ENCODE data around the gene HRG. TPM values are rescaled to one million over a fixed set of nuclear protein-coding genes. Genes with fewer than 3 reads are reported as not detected.

The HRG gene
- total RNA-seq, 1 experiment from 2014 or later: not detected

DNA sequence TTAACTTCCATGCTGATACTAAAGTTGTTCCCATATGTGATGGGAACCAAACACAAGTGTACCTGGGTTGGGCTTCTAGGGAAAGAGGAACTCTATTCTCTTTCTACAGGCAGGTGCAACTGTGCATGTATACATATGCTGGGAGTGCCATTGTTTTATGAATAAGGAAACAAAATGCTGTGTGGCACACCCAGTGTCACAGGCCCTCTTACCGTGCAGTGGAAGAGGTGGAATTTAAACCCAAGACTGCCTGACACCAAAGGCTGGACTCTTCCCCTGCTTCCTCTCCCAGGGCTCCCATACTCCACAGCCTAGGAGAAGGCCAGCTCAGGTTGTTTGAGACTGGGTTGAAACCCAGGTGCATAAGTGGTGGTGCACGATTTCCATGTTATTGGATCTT, 27.6 kb upstream of the HRG start:
- POLR2A ChIA-PET (ENCODE audit: low non-redundant PET): no interaction called here
- CTCF ChIA-PET: no interaction called here
- BruUV-seq (replicated peaks): no TSS peak

DNA sequence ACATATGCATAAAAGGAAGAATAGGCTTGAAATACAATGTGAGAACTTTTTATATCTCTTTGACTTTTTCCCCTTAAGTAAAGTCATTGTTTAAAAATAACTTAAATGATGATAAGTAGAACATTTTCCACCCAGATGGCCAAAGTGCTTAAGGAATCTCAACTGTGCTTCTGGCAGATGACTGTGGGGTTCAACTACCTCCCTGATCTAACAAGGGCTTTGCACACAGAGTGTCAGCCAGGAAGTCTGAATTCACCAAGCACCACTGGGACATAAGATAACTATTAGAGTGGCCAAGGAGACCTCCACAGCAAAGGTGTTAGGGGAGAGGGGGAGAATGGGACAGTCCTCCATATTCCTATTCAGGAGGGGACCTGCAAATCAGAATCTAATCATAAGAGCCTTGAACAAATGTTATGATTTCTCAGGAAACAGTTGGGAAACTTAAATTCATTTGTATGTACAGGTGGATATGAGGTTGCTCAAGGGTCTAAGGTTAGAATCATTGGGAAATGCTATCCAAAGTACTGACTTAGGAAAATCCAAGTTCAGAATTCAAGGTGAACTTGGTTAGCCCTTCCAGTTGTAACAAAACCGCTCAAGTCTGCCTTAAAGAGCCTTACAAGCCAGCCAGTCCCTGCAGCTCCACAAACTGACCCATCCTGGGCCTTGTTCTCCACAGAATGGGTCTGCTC, 25.9 kb upstream of the HRG start, which contains the start of gene FETUB:
TSS of gene FETUB (plus strand) at position 622 of the 695 bp plus-strand sequence. CDS start at position 684, 62 bp downstream.
- no peaks in the 10 kb centered on the region for H3K27me3 ChIP-seq (replicated peaks; ENCODE audit: insufficient read depth, low read depth, low read length, poor library complexity)
- H3K4me3 ChIP-seq (ENCODE audit: low read depth, low read length, poor library complexity, severe bottlenecking): no peak within 1 kb of the TSS
- H3K27ac ChIP-seq (ENCODE audit: low read depth, low read length, poor library complexity, severe bottlenecking): no peak within 1 kb of the TSS
- ChIA-PET POLR2A (ENCODE audit: low non-redundant PET) (no interaction called here), CTCF (no interaction called here)
- no peak for DNase-seq (ENCODE audit: low spot score)
- H3K4me1 ChIP-seq (ENCODE audit: insufficient read depth, low read length, poor library complexity, severe bottlenecking): no peaks in the 10 kb centered on the region
- H3K9me3 ChIP-seq (ENCODE audit: low read depth, low read length, poor library complexity, severe bottlenecking): no peaks in the 10 kb centered on the region
- intact Hi-C loops (cut with micrococcal nuclease; ENCODE audit: unreplicated experiment): no loop called here
- no peaks in the 10 kb centered on the region for H3K36me3 ChIP-seq (ENCODE audit: insufficient read depth, low read length, poor library complexity, severe bottlenecking)
- BruUV-seq (replicated peaks): no TSS peak
- TF ChIP-seq, protein P1, sequence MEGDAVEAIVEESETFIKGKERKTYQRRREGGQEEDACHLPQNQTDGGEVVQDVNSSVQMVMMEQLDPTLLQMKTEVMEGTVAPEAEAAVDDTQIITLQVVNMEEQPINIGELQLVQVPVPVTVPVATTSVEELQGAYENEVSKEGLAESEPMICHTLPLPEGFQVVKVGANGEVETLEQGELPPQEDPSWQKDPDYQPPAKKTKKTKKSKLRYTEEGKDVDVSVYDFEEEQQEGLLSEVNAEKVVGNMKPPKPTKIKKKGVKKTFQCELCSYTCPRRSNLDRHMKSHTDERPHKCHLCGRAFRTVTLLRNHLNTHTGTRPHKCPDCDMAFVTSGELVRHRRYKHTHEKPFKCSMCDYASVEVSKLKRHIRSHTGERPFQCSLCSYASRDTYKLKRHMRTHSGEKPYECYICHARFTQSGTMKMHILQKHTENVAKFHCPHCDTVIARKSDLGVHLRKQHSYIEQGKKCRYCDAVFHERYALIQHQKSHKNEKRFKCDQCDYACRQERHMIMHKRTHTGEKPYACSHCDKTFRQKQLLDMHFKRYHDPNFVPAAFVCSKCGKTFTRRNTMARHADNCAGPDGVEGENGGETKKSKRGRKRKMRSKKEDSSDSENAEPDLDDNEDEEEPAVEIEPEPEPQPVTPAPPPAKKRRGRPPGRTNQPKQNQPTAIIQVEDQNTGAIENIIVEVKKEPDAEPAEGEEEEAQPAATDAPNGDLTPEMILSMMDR (conservative IDR thresholded peaks at IDR 0.05; ENCODE audit: low read depth, low read length): no peak
- TF ChIP-seq EZH2 (IDR thresholded peaks at IDR 0.05; ENCODE audit: borderline replicate concordance, low read depth, low read length, poor library complexity, severe bottlenecking): no peak

More for the DNA sequence above, 27.6 kb upstream of the HRG start:
- no peak overlapping the region for H3K4me3 ChIP-seq (ENCODE audit: low read depth, low read length, poor library complexity, severe bottlenecking)
- H3K9me3 ChIP-seq (ENCODE audit: low read depth, low read length, poor library complexity, severe bottlenecking): no peaks in the 10 kb centered on the region
- no peaks in the 10 kb centered on the region for H3K36me3 ChIP-seq (ENCODE audit: insufficient read depth, low read length, poor library complexity, severe bottlenecking)
- no peak for DNase-seq (ENCODE audit: low spot score)
- no peaks in the 10 kb centered on the region for H3K27me3 ChIP-seq (replicated peaks; ENCODE audit: insufficient read depth, low read depth, low read length, poor library complexity)
- intact Hi-C loops (cut with micrococcal nuclease; ENCODE audit: unreplicated experiment): no loop called here
- no peaks in the 10 kb centered on the region for H3K4me1 ChIP-seq (ENCODE audit: insufficient read depth, low read length, poor library complexity, severe bottlenecking)
- H3K27ac ChIP-seq (ENCODE audit: low read depth, low read length, poor library complexity, severe bottlenecking): no peak overlapping the region
- TF ChIP-seq, protein P1 (conservative IDR thresholded peaks at IDR 0.05; ENCODE audit: low read depth, low read length): no peak
- TF ChIP-seq EZH2 (IDR thresholded peaks at IDR 0.05; ENCODE audit: borderline replicate concordance, low read depth, low read length, poor library complexity, severe bottlenecking): no peak

DNA sequence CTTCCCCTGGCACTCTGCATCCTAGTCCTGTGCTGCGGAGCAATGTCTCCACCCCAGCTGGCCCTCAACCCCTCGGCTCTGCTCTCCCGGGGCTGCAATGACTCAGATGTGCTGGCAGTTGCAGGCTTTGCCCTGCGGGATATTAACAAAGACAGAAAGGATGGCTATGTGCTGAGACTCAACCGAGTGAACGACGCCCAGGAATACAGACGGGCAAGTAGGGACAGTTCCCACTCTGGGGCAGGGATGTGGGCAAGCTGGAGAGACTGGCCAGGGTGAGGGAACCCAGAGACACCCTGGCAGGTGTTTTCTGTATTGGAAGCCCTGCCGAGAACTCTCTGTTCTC, 25.4 kb upstream of the HRG start:
- ChIA-PET POLR2A (ENCODE audit: low non-redundant PET) (no interaction called here), CTCF (no interaction called here)
- H3K4me1 ChIP-seq (ENCODE audit: insufficient read depth, low read length, poor library complexity, severe bottlenecking): no peaks in the 10 kb centered on the region
- DNase-seq (ENCODE audit: low spot score): peak; percentile 51
- no peak overlapping the region for H3K27ac ChIP-seq (ENCODE audit: low read depth, low read length, poor library complexity, severe bottlenecking)
- H3K4me3 ChIP-seq (ENCODE audit: low read depth, low read length, poor library complexity, severe bottlenecking): no peak overlapping the region
- no peak for TF ChIP-seq EZH2 (IDR thresholded peaks at IDR 0.05; ENCODE audit: borderline replicate concordance, low read depth, low read length, poor library complexity, severe bottlenecking)
- TF ChIP-seq, protein P1 (conservative IDR thresholded peaks at IDR 0.05; ENCODE audit: low read depth, low read length): no peak
- no peaks in the 10 kb centered on the region for H3K36me3 ChIP-seq (ENCODE audit: insufficient read depth, low read length, poor library complexity, severe bottlenecking)
- BruUV-seq (replicated peaks): no TSS peak
- intact Hi-C loops (cut with micrococcal nuclease; ENCODE audit: unreplicated experiment): no loop called here
- H3K9me3 ChIP-seq (ENCODE audit: low read depth, low read length, poor library complexity, severe bottlenecking): no peaks in the 10 kb centered on the region
- no peaks in the 10 kb centered on the region for H3K27me3 ChIP-seq (replicated peaks; ENCODE audit: insufficient read depth, low read depth, low read length, poor library complexity)
